Neural crest cell (in vitro differentiated cells): ENCODE measurements around the gene ATL3. TPM values are rescaled to one million over a fixed set of nuclear protein-coding genes. Genes with fewer than 3 reads are reported as not detected.
A peak's percentile ranks its signal among the peaks of the same experiment; 100 is the strongest.
"Not testable (repeated sequence)": the region's sequence is repeated elsewhere in the genome, so short reads cannot be mapped to it uniquely, and the experiment has no call there.

ENCODE experiments used
- DNase-seq: peaks from one replicate; pipeline ENCODE4 v3.0.0; 2021; ENCODE audit warnings: low read depth, mixed read lengths, low spot score
- H3K27ac Mint-ChIP-seq: one replicate; pipeline ENCODE4 v1.8.0; 2021; ENCODE audit warnings: mild to moderate bottlenecking, mixed read lengths; ENCODE audit not compliant: unreplicated experiment
- H3K27me3 Mint-ChIP-seq: 2 replicates; pipeline ENCODE4 v1.8.0; 2021; ENCODE audit warnings: low read depth, mild to moderate bottlenecking, mixed read lengths
- H3K36me3 Mint-ChIP-seq: 2 replicates; pipeline ENCODE4 v1.8.0; 2021; ENCODE audit warnings: low read depth, mild to moderate bottlenecking, mixed read lengths
- H3K4me1 Mint-ChIP-seq: 2 replicates; pipeline ENCODE4 v1.8.0; 2021; ENCODE audit warnings: mixed read lengths
- H3K4me3 Mint-ChIP-seq: one replicate; pipeline ENCODE4 v1.8.0; 2021; ENCODE audit warnings: mild to moderate bottlenecking, mixed read lengths
- H3K9me3 Mint-ChIP-seq: 2 replicates; pipeline ENCODE4 v1.8.0; 2021; ENCODE audit warnings: mixed read lengths
- CTCF ChIP-seq: fragments of 200-600 bp; sonication (generic); conservative IDR thresholded peaks from 2 replicates; pipeline ENCODE4 v1.5.0; 2021; ENCODE audit warnings: antibody characterized with exemption, mild to moderate bottlenecking
- total RNA-seq: library from RNA; stranded (reverse); gene quantifications from 2 replicates; pipeline ENCODE4 v1.2.1, GENCODE V29; 2021

ATL3 gene
- total RNA-seq, 1 donor from 2014 or later: 13.2 TPM

- no peak for TF ChIP-seq CTCF
- Mint-ChIP-seq H3K9me3 (no peaks in the 10 kb centered on the region), H3K4me1 (peaks cover 22% of the 10 kb centered on the region), H3K27me3 (peaks cover 69% of the 10 kb centered on the region), H3K4me3 (peak overlapping the region; percentile 28), H3K36me3 (no peaks in the 10 kb centered on the region), H3K27ac (no peak overlapping the region)
- DNase-seq: no peak
Measured at GRCh38 chr11:63610604-63611394, 60.4 kb downstream of the ATL3 start.

GRCh38 chr11:63609971-63610580 lies 61.1 kb downstream of the ATL3 start:
- no peaks in the 10 kb centered on the region for H3K9me3 Mint-ChIP-seq
- H3K4me1 Mint-ChIP-seq: peaks cover 22% of the 10 kb centered on the region
- peaks cover 69% of the 10 kb centered on the region for H3K27me3 Mint-ChIP-seq
- peak overlapping the region; percentile 28 for H3K4me3 Mint-ChIP-seq
- no peak overlapping the region for H3K27ac Mint-ChIP-seq
- H3K36me3 Mint-ChIP-seq: no peaks in the 10 kb centered on the region
- no peak for TF ChIP-seq CTCF
- no peak for DNase-seq

- H3K27ac Mint-ChIP-seq: no peak overlapping the region
- H3K4me1 Mint-ChIP-seq: peaks cover 22% of the 10 kb centered on the region
- no peak overlapping the region for H3K4me3 Mint-ChIP-seq
- H3K27me3 Mint-ChIP-seq: peaks cover 67% of the 10 kb centered on the region
- DNase-seq: no peak
- H3K9me3 Mint-ChIP-seq: no peaks in the 10 kb centered on the region
- H3K36me3 Mint-ChIP-seq: no peaks in the 10 kb centered on the region
- TF ChIP-seq CTCF: no peak
Measured at GRCh38 chr11:63609536-63609935, 61.6 kb downstream of the ATL3 start.

- H3K4me1 Mint-ChIP-seq: peaks cover 25% of the 10 kb centered on the region
- H3K9me3 Mint-ChIP-seq: no peaks in the 10 kb centered on the region
- TF ChIP-seq CTCF: no peak
- DNase-seq: no peak
- H3K27ac Mint-ChIP-seq: peak overlapping the region; percentile 19
- H3K36me3 Mint-ChIP-seq: no peaks in the 10 kb centered on the region
- peaks cover 59% of the 10 kb centered on the region for H3K27me3 Mint-ChIP-seq
- H3K4me3 Mint-ChIP-seq: no peak overlapping the region
Measured at GRCh38 chr11:63608353-63609345, 62.5 kb downstream of the ATL3 start.

- Mint-ChIP-seq H3K9me3 (no peaks in the 10 kb centered on the region), H3K4me1 (peaks cover 23% of the 10 kb centered on the region), H3K27ac (peak overlapping the region; percentile 64), H3K4me3 (peak overlapping the region; percentile 35), H3K27me3 (peaks cover 5% of the 10 kb centered on the region), H3K36me3 (no peaks in the 10 kb centered on the region)
- peak; percentile 20 for DNase-seq
- TF ChIP-seq CTCF: no peak
Measured at GRCh38 chr11:63603180-63603518, 68.0 kb downstream of the ATL3 start.

- Mint-ChIP-seq H3K4me1 (peaks cover 23% of the 10 kb centered on the region), H3K4me3 (peak overlapping the region; percentile 35)
- not testable (repeated sequence) for H3K36me3 Mint-ChIP-seq, H3K9me3 Mint-ChIP-seq, H3K27me3 Mint-ChIP-seq, H3K27ac Mint-ChIP-seq, DNase-seq
Measured at GRCh38 chr11:63602290-63603179, 68.6 kb downstream of the ATL3 start.
